Measurements from ENCODE around the gene KCTD16.

- TF ChIP-seq ZBTB17 (tag by site-specific recombination; IDR thresholded peaks at IDR 0.05) (no peak), ZNF664 (tag by site-specific recombination; IDR thresholded peaks at IDR 0.05) (no peak), ZNF140 (tag by site-specific recombination; IDR thresholded peaks at IDR 0.05) (no peak), ZNF23 (tag by site-specific recombination; IDR thresholded peaks at IDR 0.05; ENCODE audit: borderline replicate concordance) (no peak), ZNF558 (tag by site-specific recombination; IDR thresholded peaks at IDR 0.05) (no peak), ZSCAN18 (tag by site-specific recombination; IDR thresholded peaks at IDR 0.05) (no peak), CTCF (tag by site-specific recombination; IDR thresholded peaks at IDR 0.05) (no peak)
Measured at GRCh38 chr5:144307736-144308135, 137.1 kb downstream of the KCTD16 start.
